NCI-H1105 treated with DMSO at 0.1 percent for 48 hours (cell line): ENCODE results near the gene HDAC9.

ENCODE experiments used
- DNase-seq: peaks from one replicate; lab custom pipeline; 2025; lab: John Stamatoyannopoulos, UW

HDAC9 gene

GRCh38 chr7:18526368-18526878, 30.9 kb downstream of the HDAC9 start:
- no peak for DNase-seq

- no peak for DNase-seq
Observed at GRCh38 chr7:18529239-18529638, 33.7 kb downstream of the HDAC9 start.

GRCh38 chr7:18530224-18531179, 35.0 kb downstream of the HDAC9 start:
- DNase-seq, result no peak

- no peak for DNase-seq
Observed at GRCh38 chr7:18531539-18531938, 36.0 kb downstream of the HDAC9 start.

GRCh38 chr7:18532813-18533212, 37.3 kb downstream of the HDAC9 start:
- no peak for DNase-seq

GRCh38 chr7:18534481-18534880, 38.9 kb downstream of the HDAC9 start:
- DNase-seq, result no peak

GRCh38 chr7:18535810-18536415, 40.4 kb downstream of the HDAC9 start:
- DNase-seq, result no peak

- no peak for DNase-seq
Observed at GRCh38 chr7:18536486-18536885, 40.9 kb downstream of the HDAC9 start.

GRCh38 chr7:18538554-18539250, 43.2 kb downstream of the HDAC9 start:
- DNase-seq, result no peak

- no peak for DNase-seq
Observed at GRCh38 chr7:18540396-18540795, 44.8 kb downstream of the HDAC9 start.

GRCh38 chr7:18541181-18541870, 45.8 kb downstream of the HDAC9 start:
- DNase-seq, result peak; percentile 8

GRCh38 chr7:18541871-18542212, 46.3 kb downstream of the HDAC9 start:
- DNase-seq, result no peak

GRCh38 chr7:18546576-18546975, 51.0 kb downstream of the HDAC9 start:
- DNase-seq, result no peak

GRCh38 chr7:18547509-18548187, 52.1 kb downstream of the HDAC9 start:
- DNase-seq, result no peak

- no peak for DNase-seq
Observed at GRCh38 chr7:18548534-18548933, 53.0 kb downstream of the HDAC9 start.

GRCh38 chr7:18550574-18550973, 55.0 kb downstream of the HDAC9 start:
- DNase-seq, result no peak

- DNase-seq, result peak; percentile 2
Observed at GRCh38 chr7:18552316-18552916, 56.9 kb downstream of the HDAC9 start.

GRCh38 chr7:18552943-18553604, 57.5 kb downstream of the HDAC9 start:
- DNase-seq, result no peak

GRCh38 chr7:18553605-18554003, 58.1 kb downstream of the HDAC9 start:
- DNase-seq, result no peak

GRCh38 chr7:18555120-18555519, 59.6 kb downstream of the HDAC9 start:
- no peak for DNase-seq

GRCh38 chr7:18555968-18556367, 60.4 kb downstream of the HDAC9 start:
- no peak for DNase-seq
